A549 (cell line): ENCODE results near the gene FCMR. TPM values are rescaled to one million over a fixed set of nuclear protein-coding genes. Genes with fewer than 3 reads are reported as not detected.

Experiments used
- ATAC-seq, 2 experiments: fragments of 200-7000 bp in 1 of 2; fragments of >200 bp in 1 of 2; cut with Nextera tagmentation in 1 of 2; cut with Tn5 transposase in 1 of 2; 3 replicates each; pipeline versions ENCODE4 v1.8.0 to v1.9.1; 2018 to 2020; ENCODE audit warnings: mild to moderate bottlenecking in 1 of 2, moderate library complexity in 1 of 2
- CTCF ChIA-PET: fragments of 300-600 bp; sonication (Branson Sonifier 250); formaldehyde crosslinking; extraction: SDS; loops from one replicate; lab custom pipeline; 2021; ENCODE audit warnings: antibody characterized with exemption, inconsistent platforms; lab: Yijun Ruan, JAX
- POLR2A ChIA-PET: fragments of 350-600 bp; formaldehyde crosslinking; extraction: SDS; loops from one replicate; lab custom pipeline; 2021; ENCODE audit warnings: antibody characterized with exemption, inconsistent platforms; lab: Yijun Ruan, JAX
- DNase-seq, 2 experiments: peaks; one replicate each; pipeline versions ENCODE4 v3.0.0 to v3.0.0-alpha.2; 2011 to 2016; ENCODE audit warnings: low read depth in 1 of 2, low spot score in 1 of 2
- FAIRE-seq: peaks from 2 replicates; lab custom pipeline; 2011; peaks lifted over from hg19 to GRCh38; lab: Jason Lieb, UNC
- H3K27ac ChIP-seq, 2 experiments: fragments of >200 bp; sonication (Bioruptor Twin); formaldehyde crosslinking; 3 replicates each; pipeline ENCODE4 v1.5.1; 2016 to 2017
- H3K4me1 ChIP-seq: fragments of >200 bp; sonication (Bioruptor Twin); formaldehyde crosslinking; 3 replicates; pipeline ENCODE4 v1.6.1; 2016
- H3K4me2 ChIP-seq: fragments of >200 bp; sonication (Bioruptor Twin); formaldehyde crosslinking; 3 replicates; pipeline ENCODE4 v1.6.1; 2016
- H3K4me3 ChIP-seq: fragments of >200 bp; sonication (Bioruptor Twin); formaldehyde crosslinking; 3 replicates; pipeline ENCODE4 v1.5.1; 2016
- H3K9me3 ChIP-seq: fragments of >200 bp; sonication (Bioruptor Twin); formaldehyde crosslinking; 3 replicates; pipeline ENCODE4 v1.6.1; 2016
- CBX2 ChIP-seq: fragments of 200-600 bp; sonication (generic); IDR thresholded peaks from 2 replicates; pipeline ENCODE4 v1.6.1; 2016; ENCODE audit warnings: low read depth, mild to moderate bottlenecking, borderline replicate concordance
- CHD4 ChIP-seq: fragments of 200-600 bp; sonication (generic); IDR thresholded peaks from 2 replicates; pipeline ENCODE4 v1.6.1; 2016; ENCODE audit warnings: antibody characterized with exemption, mild to moderate bottlenecking, borderline replicate concordance
- EHMT2 ChIP-seq: fragments of 200-600 bp; sonication (generic); IDR thresholded peaks from 2 replicates; pipeline ENCODE4 v1.6.1; 2016; ENCODE audit warnings: antibody characterized with exemption, low read depth, mild to moderate bottlenecking, moderate library complexity
- ESRRA ChIP-seq: fragments of 150-350 bp; IDR thresholded peaks from 2 replicates; pipeline ENCODE4 v1.6.1; 2014; ENCODE audit warnings: mild to moderate bottlenecking, low read length, borderline replicate concordance
- FOSB ChIP-seq: fragments of 250-450 bp; sonication (Bioruptor Pico); IDR thresholded peaks from 2 replicates; pipeline ENCODE4 v1.5.0; 2020; ENCODE audit warnings: mild to moderate bottlenecking, moderate library complexity
- FOSL2 ChIP-seq, 2 experiments: fragments of 450-650 bp in 1 of 2; fragments of >200 bp in 1 of 2; sonication (Bioruptor Twin) in 1 of 2; formaldehyde crosslinking; IDR thresholded peaks; 2 replicates each; pipeline versions ENCODE4 v1.5.0 to v1.6.1; 2016 to 2020; ENCODE audit warnings: mild to moderate bottlenecking in 1 of 2, moderate library complexity in 1 of 2
- FOXS1 ChIP-seq: fragments of 250-450 bp; sonication (Bioruptor Pico); IDR thresholded peaks from 2 replicates; pipeline ENCODE4 v1.5.0; 2020; ENCODE audit warnings: mild to moderate bottlenecking, moderate library complexity
- HDAC2 ChIP-seq: fragments of 200-600 bp; sonication (generic); IDR thresholded peaks from 2 replicates; pipeline ENCODE4 v1.6.1; 2016
- HOXA7 ChIP-seq: fragments of 250-450 bp; sonication (Bioruptor Pico); IDR thresholded peaks from 2 replicates; pipeline ENCODE4 v1.5.0; 2020; ENCODE audit warnings: mild to moderate bottlenecking, moderate library complexity
- JUNB ChIP-seq: fragments of >200 bp; sonication (Bioruptor Twin); formaldehyde crosslinking; IDR thresholded peaks from 2 replicates; pipeline ENCODE4 v1.6.1; 2016
- MYC ChIP-seq: IDR thresholded peaks from 2 replicates; pipeline ENCODE4 v1.6.1; 2012; ENCODE audit warnings: mild to moderate bottlenecking, inconsistent platforms, low read length, improper control_type of control experiment, borderline replicate concordance
- NFE2L2 ChIP-seq: fragments of 150-350 bp; conservative IDR thresholded peaks from 2 replicates; pipeline ENCODE4 v1.6.1; 2014; ENCODE audit warnings: low read length
- NPAS2 ChIP-seq: fragments of 250-450 bp; sonication (Bioruptor Pico); IDR thresholded peaks from 2 replicates; pipeline ENCODE4 v1.8.0; 2022; ENCODE audit warnings: mild to moderate bottlenecking, moderate library complexity, borderline replicate concordance
- POLR2AphosphoS2 ChIP-seq: conservative IDR thresholded peaks from 2 replicates; pipeline ENCODE4 v1.6.1; 2012; ENCODE audit warnings: low read length, improper control_type of control experiment, inconsistent platforms
- RARB ChIP-seq: fragments of 250-450 bp; sonication (Bioruptor Pico); IDR thresholded peaks from 2 replicates; pipeline ENCODE4 v1.8.0; 2021; ENCODE audit warnings: mild to moderate bottlenecking, moderate library complexity
- RCOR1 ChIP-seq: fragments of 150-350 bp; IDR thresholded peaks from 2 replicates; pipeline ENCODE4 v1.6.1; 2014; ENCODE audit warnings: antibody characterized with exemption, low read length, low read depth
- RFX5 ChIP-seq: fragments of 450-650 bp; IDR thresholded peaks from 2 replicates; pipeline ENCODE4 v1.7.1; 2014; ENCODE audit warnings: antibody characterized with exemption, mild to moderate bottlenecking, moderate library complexity
- RNF2 ChIP-seq: fragments of 200-600 bp; sonication (generic); IDR thresholded peaks from 2 replicates; pipeline ENCODE4 v1.6.1; 2016; ENCODE audit warnings: low read depth, mild to moderate bottlenecking, antibody characterized with exemption, moderate library complexity, borderline replicate concordance
- SREBF2 ChIP-seq: fragments of 450-650 bp; IDR thresholded peaks from 2 replicates; pipeline ENCODE4 v1.6.1; 2014; ENCODE audit warnings: mild to moderate bottlenecking, moderate library complexity
- TFCP2L1 ChIP-seq: fragments of 250-450 bp; sonication (Bioruptor Pico); IDR thresholded peaks from 2 replicates; pipeline ENCODE4 v1.5.0; 2021; ENCODE audit warnings: mild to moderate bottlenecking
- TP53 ChIP-seq: fragments of 250-450 bp; sonication (Bioruptor Pico); IDR thresholded peaks from 2 replicates; pipeline ENCODE4 v1.5.0; 2021; ENCODE audit warnings: mild to moderate bottlenecking, moderate library complexity
- ZC3H11A ChIP-seq: fragments of 450-650 bp; IDR thresholded peaks from 2 replicates; pipeline ENCODE4 v1.6.1; 2014; ENCODE audit warnings: antibody characterized with exemption, mild to moderate bottlenecking
- ZFP36 ChIP-seq: fragments of 450-650 bp; IDR thresholded peaks from 2 replicates; pipeline ENCODE4 v1.6.1; 2014; ENCODE audit warnings: borderline replicate concordance; ENCODE audit not compliant: partially characterized antibody
- ZSCAN20 ChIP-seq: fragments of 250-450 bp; sonication (Bioruptor Pico); IDR thresholded peaks from 2 replicates; pipeline ENCODE4 v1.8.0; 2022; ENCODE audit warnings: mild to moderate bottlenecking, moderate library complexity
- WGBS: methylation state at CpG from one replicate; pipeline ENCODE4 v1.1.6; 2017; ENCODE audit errors: missing lambda C conversion rate; 5-methylcytosine and 5-hydroxymethylcytosine counted together
- polyA plus RNA-seq, 4 experiments: library from polyadenylated mRNA; depleted of rRNA in 3 of 4; stranded (reverse); fragments of >200 nt; fragmentation: RNase III in 1 of 4; extraction: RNeasy Plus Mini Kit Qiagen cat#74134 plus additional on column Dnase treatment in 1 of 4; gene quantifications; 2 replicates in 3 of 4; 3 replicates in 1 of 4; pipeline ENCODE4 v1.2.3, GENCODE V29; 2011 to 2017
- TF ChIP-seq, protein P1 (sequence below): fragments of 450-650 bp; IDR thresholded peaks from 2 replicates; pipeline ENCODE4 v1.6.1; 2014; ENCODE audit warnings: antibody characterized with exemption
- TF ChIP-seq, protein P2 (sequence below): fragments of 250-450 bp; sonication (Bioruptor Pico); IDR thresholded peaks from 2 replicates; pipeline ENCODE4 v1.5.0; 2020; ENCODE audit warnings: low read depth, mild to moderate bottlenecking, moderate library complexity
- TF ChIP-seq, protein P3 (sequence below): fragments of >200 bp; sonication (Bioruptor Twin); formaldehyde crosslinking; IDR thresholded peaks from 2 replicates; pipeline ENCODE4 v1.6.1; 2016
- TF ChIP-seq, protein P4 (sequence below): fragments of >200 bp; sonication (Bioruptor Twin); formaldehyde crosslinking; IDR thresholded peaks from 3 replicates; pipeline ENCODE4 v1.5.1; 2016

Gene FCMR
- polyA plus RNA-seq, 2 of the 4 experiments (the other 2 are of a cell fraction), result 0.19 to 0.93 TPM

DNA sequence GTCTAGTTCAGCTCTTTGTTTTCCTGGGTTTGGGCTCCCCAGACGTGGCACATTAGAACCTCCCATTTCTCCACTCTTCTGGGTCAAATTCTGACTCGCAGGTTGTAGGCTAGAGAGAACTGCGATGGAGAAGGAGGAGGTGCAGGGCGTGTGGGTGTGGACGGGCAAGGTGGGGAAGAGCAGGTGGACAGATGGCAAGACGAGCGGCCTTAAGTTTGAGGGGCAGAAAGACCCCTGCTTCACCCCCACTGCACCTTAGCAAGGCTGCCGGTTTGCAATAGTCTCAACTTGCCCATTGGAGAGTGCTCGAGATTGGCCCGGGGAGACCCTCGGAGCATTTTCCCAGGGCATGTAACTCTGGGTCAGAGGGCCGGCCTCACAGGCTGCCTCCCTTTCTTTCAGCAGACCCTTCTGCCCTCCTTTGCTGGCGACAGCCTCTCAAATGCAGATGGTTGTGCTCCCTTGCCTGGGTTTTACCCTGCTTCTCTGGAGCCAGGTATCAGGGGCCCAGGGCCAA is 22.8 kb downstream of the FCMR start (continued):
- TF ChIP-seq, protein P1, sequence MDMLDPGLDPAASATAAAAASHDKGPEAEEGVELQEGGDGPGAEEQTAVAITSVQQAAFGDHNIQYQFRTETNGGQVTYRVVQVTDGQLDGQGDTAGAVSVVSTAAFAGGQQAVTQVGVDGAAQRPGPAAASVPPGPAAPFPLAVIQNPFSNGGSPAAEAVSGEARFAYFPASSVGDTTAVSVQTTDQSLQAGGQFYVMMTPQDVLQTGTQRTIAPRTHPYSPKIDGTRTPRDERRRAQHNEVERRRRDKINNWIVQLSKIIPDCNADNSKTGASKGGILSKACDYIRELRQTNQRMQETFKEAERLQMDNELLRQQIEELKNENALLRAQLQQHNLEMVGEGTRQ, result no peak
- TF ChIP-seq, protein P2, sequence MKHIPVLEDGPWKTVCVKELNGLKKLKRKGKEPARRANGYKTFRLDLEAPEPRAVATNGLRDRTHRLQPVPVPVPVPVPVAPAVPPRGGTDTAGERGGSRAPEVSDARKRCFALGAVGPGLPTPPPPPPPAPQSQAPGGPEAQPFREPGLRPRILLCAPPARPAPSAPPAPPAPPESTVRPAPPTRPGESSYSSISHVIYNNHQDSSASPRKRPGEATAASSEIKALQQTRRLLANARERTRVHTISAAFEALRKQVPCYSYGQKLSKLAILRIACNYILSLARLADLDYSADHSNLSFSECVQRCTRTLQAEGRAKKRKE (CRISPR knock-in tag), result no peak
- TF ChIP-seq NFE2L2 (no peak), HOXA7 (CRISPR knock-in tag) (no peak), ZSCAN20 (no peak), FOXS1 (no peak)
- TF ChIP-seq, protein P3, sequence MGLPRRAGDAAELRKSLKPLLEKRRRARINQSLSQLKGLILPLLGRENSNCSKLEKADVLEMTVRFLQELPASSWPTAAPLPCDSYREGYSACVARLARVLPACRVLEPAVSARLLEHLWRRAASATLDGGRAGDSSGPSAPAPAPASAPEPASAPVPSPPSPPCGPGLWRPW, result no peak

DNA sequence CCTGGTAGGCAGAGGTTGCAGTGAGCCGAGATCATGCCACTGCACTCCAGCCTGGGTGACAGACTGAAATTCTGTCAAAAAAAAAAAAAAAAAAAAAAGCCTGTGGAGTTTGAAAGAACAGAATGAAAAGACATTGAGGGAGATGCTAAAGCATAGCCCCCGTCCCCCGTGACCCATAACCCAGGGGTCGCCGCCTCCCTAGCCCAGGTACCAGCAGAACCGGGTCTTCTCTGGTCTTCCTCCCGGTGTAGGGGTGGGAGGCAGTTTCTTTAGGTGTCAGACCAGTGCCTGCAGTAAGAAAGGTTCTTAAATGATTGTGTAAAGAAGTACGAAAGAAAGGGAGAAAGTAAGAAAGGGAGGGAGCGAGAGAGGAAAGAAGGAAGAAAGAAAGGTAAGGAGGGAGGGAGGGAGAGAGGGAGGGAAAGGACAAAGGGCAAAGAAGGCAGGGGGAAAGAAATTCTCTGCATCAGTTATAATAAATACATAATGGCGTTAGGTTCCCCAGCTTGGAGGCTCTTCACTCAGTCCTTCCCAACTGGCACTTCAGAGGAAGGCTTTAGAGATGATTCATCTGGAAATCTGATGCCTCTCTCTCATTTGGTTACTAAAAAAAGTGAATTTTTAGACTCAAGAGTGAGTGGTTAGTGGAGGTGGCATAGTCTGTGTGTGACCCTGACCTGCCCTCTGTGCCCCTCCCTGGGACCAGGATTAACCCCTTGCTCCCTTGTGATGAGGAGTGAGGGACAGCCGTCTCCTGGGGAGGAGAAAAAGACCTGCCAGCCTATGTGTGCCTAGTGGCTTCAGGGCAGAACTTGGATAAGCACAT is 23.4 kb downstream of the FCMR start:
- H3K4me3 ChIP-seq, result no peak overlapping the region
- peak overlapping the region; percentile 63 for H3K4me2 ChIP-seq
- H3K27ac ChIP-seq, result peak overlapping the region; percentile 46 to 74
- DNase-seq, result peak in 1 of 2 experiments; percentile 35
- H3K4me1 ChIP-seq, result peaks cover 46% of the 10 kb centered on the region
- H3K9me3 ChIP-seq, result no peaks in the 10 kb centered on the region
- peak; percentile 26 to 57; a peak in 4 of 6 replicates for ATAC-seq
- TF ChIP-seq FOSL2 (IDR thresholded peaks at IDR 0.05), result no peak
- TF ChIP-seq FOSL2 (CRISPR knock-in tag; IDR thresholded peaks at IDR 0.05), result peak; percentile 45; the same call in 1 of the 2 replicates
- TF ChIP-seq JUNB, result 0 out of 2 replicates have a peak, but pooled peaks have one; percentile 16
- TF ChIP-seq CHD4, result no peak
- no peak for TF ChIP-seq RNF2
- ChIA-PET CTCF (interaction anchor here (1.3 to 8.9 kb wide), 4 partner anchors 8 to 15 kb away, joined by 3 to 67 read pairs (median 16); no protein-coding TSS in a partner anchor), POLR2A (no interaction called here)
- 59% methylated on average over 11 of the region's 11 CpGs for WGBS
- no peak for FAIRE-seq

DNA sequence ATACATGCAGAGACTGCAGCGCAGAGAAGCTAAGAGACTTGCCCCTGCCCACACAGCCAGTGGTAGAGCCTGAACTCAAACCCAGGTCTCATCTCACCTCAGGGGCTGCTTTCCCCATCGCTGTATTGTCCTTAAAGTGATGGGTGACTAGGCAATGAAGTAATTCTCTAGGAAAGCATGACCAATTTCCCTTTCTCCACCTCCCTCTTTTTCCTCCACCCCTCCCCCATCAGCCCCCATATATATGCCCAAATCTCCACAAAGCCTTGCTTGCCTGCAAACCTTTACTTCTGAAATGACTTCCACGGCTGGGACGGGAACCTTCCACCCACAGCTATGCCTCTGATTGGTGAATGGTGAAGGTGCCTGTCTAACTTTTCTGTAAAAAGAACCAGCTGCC is 24.6 kb downstream of the FCMR start, which contains the start of gene IL24:
Gene IL24 (plus strand): TSS at position 269 of the 400 bp plus-strand sequence. CDS start 390 bp downstream, outside the sequence.
- WGBS, result 94% methylated on average over 4 of the region's 4 CpGs

More for the DNA sequence above, 24.6 kb downstream of the FCMR start, which contains the start of gene IL24:
- ChIA-PET CTCF (interaction anchor here (1.5 to 8.9 kb wide), 4 partner anchors 9 to 16 kb away, joined by 6 to 67 read pairs (median 16); no protein-coding TSS in a partner anchor), POLR2A (no interaction called here)
- ATAC-seq, result no peak
- H3K4me1 ChIP-seq, result peaks cover 57% of the 10 kb centered on the region
- TF ChIP-seq ZFP36 (no peak), HDAC2 (no peak), RFX5 (no peak), CBX2 (no peak), FOSB (CRISPR knock-in tag) (no peak), MYC (no peak), TP53 (CRISPR knock-in tag) (no peak), ZC3H11A (no peak), RARB (CRISPR knock-in tag) (no peak), RCOR1 (no peak), POLR2AphosphoS2 (no peak), ESRRA (no peak), TFCP2L1 (CRISPR knock-in tag) (no peak), SREBF2 (no peak), NPAS2 (no peak), EHMT2 (no peak)
- TF ChIP-seq, protein P1, result no peak
- TF ChIP-seq, protein P4, sequence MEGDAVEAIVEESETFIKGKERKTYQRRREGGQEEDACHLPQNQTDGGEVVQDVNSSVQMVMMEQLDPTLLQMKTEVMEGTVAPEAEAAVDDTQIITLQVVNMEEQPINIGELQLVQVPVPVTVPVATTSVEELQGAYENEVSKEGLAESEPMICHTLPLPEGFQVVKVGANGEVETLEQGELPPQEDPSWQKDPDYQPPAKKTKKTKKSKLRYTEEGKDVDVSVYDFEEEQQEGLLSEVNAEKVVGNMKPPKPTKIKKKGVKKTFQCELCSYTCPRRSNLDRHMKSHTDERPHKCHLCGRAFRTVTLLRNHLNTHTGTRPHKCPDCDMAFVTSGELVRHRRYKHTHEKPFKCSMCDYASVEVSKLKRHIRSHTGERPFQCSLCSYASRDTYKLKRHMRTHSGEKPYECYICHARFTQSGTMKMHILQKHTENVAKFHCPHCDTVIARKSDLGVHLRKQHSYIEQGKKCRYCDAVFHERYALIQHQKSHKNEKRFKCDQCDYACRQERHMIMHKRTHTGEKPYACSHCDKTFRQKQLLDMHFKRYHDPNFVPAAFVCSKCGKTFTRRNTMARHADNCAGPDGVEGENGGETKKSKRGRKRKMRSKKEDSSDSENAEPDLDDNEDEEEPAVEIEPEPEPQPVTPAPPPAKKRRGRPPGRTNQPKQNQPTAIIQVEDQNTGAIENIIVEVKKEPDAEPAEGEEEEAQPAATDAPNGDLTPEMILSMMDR, result no peak
- DNase-seq, result no peak
- H3K9me3 ChIP-seq, result no peaks in the 10 kb centered on the region
- H3K27ac ChIP-seq, result peak within 1 kb of the TSS; percentile 67 to 74
- no peak for FAIRE-seq
- H3K4me3 ChIP-seq, result no peak within 1 kb of the TSS
- H3K4me2 ChIP-seq, result peak within 1 kb of the TSS; percentile 63
